D721Med (cell line): ENCODE measurements around the gene CCDC179.

ENCODE experiments used
- DNase-seq: peaks from one replicate; pipeline ENCODE4 v3.0.0; 2011; ENCODE audit warnings: low spot score; ENCODE audit not compliant: insufficient read length
- FAIRE-seq: peaks from 2 replicates; lab custom pipeline; 2011; peaks lifted over from hg19 to GRCh38; lab: Jason Lieb, UNC
- CTCF ChIP-seq: IDR thresholded peaks from 2 replicates; pipeline ENCODE4 v1.5.1; 2012; ENCODE audit warnings: mild to moderate bottlenecking, control low read depth; ENCODE audit not compliant: insufficient read depth; ENCODE audit errors: missing control alignments

The CCDC179 gene

GRCh38 chr11:22797047-22797446 is 63.2 kb downstream of the CCDC179 start:
- DNase-seq: no peak
- FAIRE-seq: no peak

More at GRCh38 chr11:22797047-22797446, 63.2 kb downstream of the CCDC179 start:
- no peak for TF ChIP-seq CTCF
